Activated CD4-positive, CD25-positive, alpha-beta regulatory T cell (primary cell): Measurements from ENCODE around the gene TMEFF2.

Source experiments
- DNase-seq, 4 experiments: peaks; one replicate each; lab custom pipeline; 2025; lab: John Stamatoyannopoulos, UW

The TMEFF2 gene

GRCh38 chr2:192010073-192010472 is 184.7 kb downstream of the TMEFF2 start:
- DNase-seq, result no peak

- DNase-seq, result no peak
Measured at GRCh38 chr2:192007581-192008228, 187.0 kb downstream of the TMEFF2 start.

GRCh38 chr2:192005211-192005610 is 189.5 kb downstream of the TMEFF2 start:
- no peak for DNase-seq

- DNase-seq, result no peak
Measured at GRCh38 chr2:192004188-192004963, 190.4 kb downstream of the TMEFF2 start.

- no peak for DNase-seq
Measured at GRCh38 chr2:192002418-192002817, 192.3 kb downstream of the TMEFF2 start.

GRCh38 chr2:192000196-192000980 is 194.3 kb downstream of the TMEFF2 start:
- DNase-seq, result no peak

- no peak for DNase-seq
Measured at GRCh38 chr2:191999101-191999841, 195.5 kb downstream of the TMEFF2 start.

GRCh38 chr2:191995285-191995684 is 199.4 kb downstream of the TMEFF2 start:
- no peak for DNase-seq

GRCh38 chr2:191994749-191995148 is 200.0 kb downstream of the TMEFF2 start:
- DNase-seq, result no peak

GRCh38 chr2:191991442-191991841 is 203.3 kb downstream of the TMEFF2 start:
- DNase-seq, result no peak

- no peak for DNase-seq
Measured at GRCh38 chr2:191985740-191986139, 209.0 kb downstream of the TMEFF2 start.

- no peak for DNase-seq
Measured at GRCh38 chr2:191983591-191983990, 211.1 kb downstream of the TMEFF2 start.

- DNase-seq, result no peak
Measured at GRCh38 chr2:191983186-191983585, 211.5 kb downstream of the TMEFF2 start.

- no peak for DNase-seq
Measured at GRCh38 chr2:191981706-191982105, 213.0 kb downstream of the TMEFF2 start.

- no peak for DNase-seq
Measured at GRCh38 chr2:191980483-191980882, 214.2 kb downstream of the TMEFF2 start.

GRCh38 chr2:191979221-191979730 is 215.5 kb downstream of the TMEFF2 start:
- DNase-seq, result no peak

- DNase-seq, result no peak
Measured at GRCh38 chr2:191977754-191978153, 217.0 kb downstream of the TMEFF2 start.

- no peak for DNase-seq
Measured at GRCh38 chr2:191976436-191976835, 218.3 kb downstream of the TMEFF2 start.

- DNase-seq, result no peak
Measured at GRCh38 chr2:191974676-191975075, 220.1 kb downstream of the TMEFF2 start.

- DNase-seq, result no peak
Measured at GRCh38 chr2:191970867-191971266, 223.9 kb downstream of the TMEFF2 start.

GRCh38 chr2:191968120-191968519 is 226.6 kb downstream of the TMEFF2 start:
- no peak for DNase-seq

- no peak for DNase-seq
Measured at GRCh38 chr2:191965733-191966132, 229.0 kb downstream of the TMEFF2 start.
